HCT116 (cell line): ENCODE measurements around the gene NAT10. TPM values are rescaled to one million over a fixed set of nuclear protein-coding genes. Genes with fewer than 3 reads are reported as not detected.

ENCODE experiments used
- ATAC-seq: fragments of 200-7000 bp; cut with Tn5 transposase; 2 replicates; pipeline ENCODE4 v1.9.1; 2020; ENCODE audit warnings: mild to moderate bottlenecking, moderate library complexity
- BruUV-seq: library from RNA; stranded (reverse); fragments of 400-500 nt; replicated peaks from 2 replicates; lab custom pipeline; 2021; lab: Mats Ljungman, UMichigan
- CTCF ChIA-PET: fragments of 300-600 bp; sonication (Branson Sonifier 250); formaldehyde crosslinking; loops from one replicate; lab custom pipeline; 2021; ENCODE audit warnings: antibody characterized with exemption; lab: Charles Lee
- POLR2A ChIA-PET: fragments of 300-600, 350-600 bp; sonication (Branson Sonifier 250); formaldehyde crosslinking; loops from one replicate; lab custom pipeline; 2021; ENCODE audit warnings: antibody characterized with exemption; lab: Charles Lee
- RAD21 ChIA-PET, 2 experiments: fragments of 300-600 bp; sonication (Branson Sonifier 250); formaldehyde crosslinking; loops; one replicate each; lab custom pipeline; 2023; ENCODE audit warnings: low total read pairs in 2 of 2; ENCODE audit not compliant: uncharacterized antibody in 2 of 2, unreplicated experiment in 2 of 2, low non-redundant PET in 1 of 2; lab: Charles Lee
- DNase-seq: peaks from one replicate; pipeline ENCODE4 v3.0.0-alpha.2; 2010; ENCODE audit warnings: low read depth, low spot score
- H2AFZ ChIP-seq: fragments of 200-600 bp; shearing (Covaris generic), sonication (generic); 2 replicates; pipeline ENCODE4 v1.6.1; 2017; ENCODE audit warnings: low read depth, mixed run types, mixed read lengths, antibody characterized with exemption, low read length; ENCODE audit not compliant: poor library complexity, severe bottlenecking
- H3K27ac ChIP-seq: 2 replicates; pipeline ENCODE4 v1.5.1; 2012; ENCODE audit warnings: low read depth, low read length
- H3K27me3 ChIP-seq: fragments of 200-600 bp; sonication (generic); 2 replicates; pipeline ENCODE4 v1.6.1; 2016; ENCODE audit warnings: mixed run types, low read length, mixed read lengths; ENCODE audit not compliant: insufficient read depth
- H3K36me3 ChIP-seq, 2 experiments: fragments of 200-500 bp in 1 of 2; fragments of 200-600 bp in 1 of 2; sonication (Bioruptor generic) in 1 of 2; sonication (generic) in 1 of 2; 2 replicates each; pipeline versions ENCODE4 v1.5.1 to v1.6.1; 2014 to 2016; ENCODE audit warnings: low read length in 2 of 2, inconsistent platforms in 1 of 2, mixed read lengths in 1 of 2, mixed run types in 1 of 2; ENCODE audit not compliant: insufficient read depth in 2 of 2, control insufficient read depth in 1 of 2
- H3K4me1 ChIP-seq, 2 experiments: fragments of 200-600 bp in 1 of 2; sonication (generic) in 1 of 2; 2 replicates each; pipeline versions ENCODE4 v1.5.1 to v1.6.1; 2012 to 2017; ENCODE audit warnings: low read length in 2 of 2, inconsistent platforms in 1 of 2, mild to moderate bottlenecking in 1 of 2, mixed read lengths in 1 of 2, mixed run types in 1 of 2, moderate library complexity in 1 of 2; ENCODE audit not compliant: insufficient read depth in 2 of 2, control insufficient read depth in 1 of 2
- H3K4me2 ChIP-seq: fragments of 200-600 bp; sonication (generic); 2 replicates; pipeline ENCODE4 v1.6.1; 2017; ENCODE audit warnings: mixed run types, low read length, mixed read lengths
- H3K4me3 ChIP-seq, 2 experiments: fragments of 200-600 bp in 1 of 2; sonication (generic) in 1 of 2; replicated peaks in 1 of 2; 2 replicates each; pipeline ENCODE4 v1.5.1; 2011 to 2016; ENCODE audit warnings: low read length in 2 of 2, control low read depth in 1 of 2, low read depth in 1 of 2, mild to moderate bottlenecking in 1 of 2, mixed read lengths in 1 of 2, mixed run types in 1 of 2
- H3K79me2 ChIP-seq: fragments of 200-600 bp; sonication (generic); 2 replicates; pipeline ENCODE4 v1.6.1; 2017; ENCODE audit warnings: mild to moderate bottlenecking, mixed run types, low read length, moderate library complexity, mixed read lengths; ENCODE audit not compliant: insufficient read depth
- H3K9ac ChIP-seq: fragments of 200-600 bp; sonication (generic); 2 replicates; pipeline ENCODE4 v1.6.1; 2016; ENCODE audit warnings: low read length, mixed read lengths
- H3K9me2 ChIP-seq: fragments of 200-600 bp; sonication (generic), shearing (Covaris generic); 2 replicates; pipeline ENCODE4 v1.6.1; 2017; ENCODE audit warnings: mixed run types, mild to moderate bottlenecking, moderate library complexity; ENCODE audit not compliant: insufficient read depth
- H3K9me3 ChIP-seq, 2 experiments: fragments of 200-500 bp in 1 of 2; fragments of 200-600 bp in 1 of 2; sonication (Bioruptor generic) in 1 of 2; sonication (generic) in 1 of 2; 2 replicates each; pipeline ENCODE4 v1.6.1; 2014 to 2017; ENCODE audit warnings: low read length in 2 of 2, mixed read lengths in 2 of 2, inconsistent platforms in 1 of 2, low read depth in 1 of 2, mild to moderate bottlenecking in 1 of 2, mixed run types in 1 of 2, moderate library complexity in 1 of 2; ENCODE audit not compliant: control insufficient read depth in 1 of 2, insufficient read depth in 1 of 2
- H4K20me1 ChIP-seq: fragments of 200-600 bp; sonication (generic), shearing (Covaris generic); 2 replicates; pipeline ENCODE4 v1.6.1; 2017; ENCODE audit warnings: mixed run types, mild to moderate bottlenecking, moderate library complexity; ENCODE audit not compliant: insufficient read depth
- EGR1 ChIP-seq: IDR thresholded peaks from 2 replicates; pipeline ENCODE4 v1.6.1; 2012; ENCODE audit warnings: low read depth
- JUND ChIP-seq: IDR thresholded peaks from 2 replicates; pipeline ENCODE4 v1.6.1; 2012
- SIN3A ChIP-seq: IDR thresholded peaks from 2 replicates; pipeline ENCODE4 v1.6.1; 2012; ENCODE audit warnings: low read depth
- TCF7L2 ChIP-seq: IDR thresholded peaks from 2 replicates; pipeline ENCODE4 v1.7.0; 2011; ENCODE audit warnings: borderline replicate concordance, inconsistent platforms; ENCODE audit not compliant: insufficient read depth, insufficient read length; ENCODE audit errors: extremely low read depth
- ZNF274 ChIP-seq: fragments of 200-500 bp; sonication (Bioruptor generic); IDR thresholded peaks from 2 replicates; pipeline ENCODE4 v1.6.1; 2014; ENCODE audit warnings: mild to moderate bottlenecking, low read depth, low read length, inconsistent platforms
- intact Hi-C: fragments of 100-400 bp; cut with micrococcal nuclease; formaldehyde crosslinking; loops from 2 replicates; pipeline ENCODE4 v1.10.0; 2022
- total RNA-seq: library from RNA; stranded (reverse); gene quantifications from one replicate; pipeline ENCODE4 v1.2.1, GENCODE V29; 2021; ENCODE audit not compliant: unreplicated experiment
- TF ChIP-seq, protein P1 (sequence below): IDR thresholded peaks from 2 replicates; pipeline ENCODE4 v1.6.1; 2011; ENCODE audit warnings: mild to moderate bottlenecking, low read length, moderate library complexity; ENCODE audit not compliant: insufficient replicate concordance; ENCODE audit errors: extremely low read depth
- TF ChIP-seq, protein P2 (sequence below): IDR thresholded peaks from 2 replicates; pipeline ENCODE4 v1.6.1; 2012

The NAT10 gene
- total RNA-seq, 1 experiment from 2014 or later: 101 TPM

DNA sequence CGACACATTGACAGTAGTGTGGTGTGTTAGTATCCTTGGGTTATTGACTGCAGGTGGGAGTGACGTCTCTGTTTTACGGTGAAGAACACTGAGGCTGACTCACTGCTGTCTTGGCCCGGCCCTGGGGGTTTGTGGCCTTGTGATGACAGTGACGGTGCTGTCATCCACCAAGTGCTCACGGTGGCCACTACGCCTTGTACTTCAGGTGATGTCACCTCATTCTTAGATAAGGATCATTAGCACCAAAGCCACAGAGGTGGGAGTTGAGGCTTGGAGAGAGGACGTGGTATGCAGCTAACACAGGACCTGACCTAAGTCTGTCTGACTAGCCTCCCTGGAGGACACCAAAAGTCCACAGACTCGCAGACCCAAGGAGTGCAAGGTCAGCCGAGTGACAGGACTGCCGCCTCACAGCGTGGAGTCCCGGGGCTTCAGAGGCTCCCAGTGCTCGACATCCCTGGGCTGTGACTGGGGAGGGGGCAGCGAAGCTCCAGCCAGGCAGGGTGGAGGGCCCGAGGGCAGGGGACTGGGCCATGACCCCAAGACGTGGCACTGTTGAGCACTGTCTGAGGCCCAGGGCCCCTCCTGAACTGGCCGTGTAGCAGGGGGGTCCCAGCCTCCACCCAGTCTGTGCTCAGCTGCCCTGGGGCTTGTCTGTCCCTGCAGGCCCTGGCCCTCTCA is 56.5 kb downstream of the NAT10 start:
- Histone ChIP-seq H3K4me3 (no peak overlapping the region), H3K79me2 (no peaks in the 10 kb centered on the region), H3K4me1 (peaks cover 0 to 9% of the 10 kb centered on the region in 2 experiments; a peak in 2 of 4 replicates), H3K9me2 (no peaks in the 10 kb centered on the region), H3K9ac (no peak overlapping the region), H2AFZ (no peak overlapping the region), H3K4me2 (no peak overlapping the region), H3K36me3 (peaks cover 0 to 3% of the 10 kb centered on the region in 2 experiments; a peak in 1 of 4 replicates), H3K9me3 (no peaks in the 10 kb centered on the region)
- RAD21 ChIA-PET: no interaction called here
- DNase-seq: no peak
- intact Hi-C loops: no loop called here
- ATAC-seq: no peak
- no TSS peak for BruUV-seq
- TF ChIP-seq ZNF274: no peak
- no peak for TF ChIP-seq TCF7L2
- TF ChIP-seq, protein P1, sequence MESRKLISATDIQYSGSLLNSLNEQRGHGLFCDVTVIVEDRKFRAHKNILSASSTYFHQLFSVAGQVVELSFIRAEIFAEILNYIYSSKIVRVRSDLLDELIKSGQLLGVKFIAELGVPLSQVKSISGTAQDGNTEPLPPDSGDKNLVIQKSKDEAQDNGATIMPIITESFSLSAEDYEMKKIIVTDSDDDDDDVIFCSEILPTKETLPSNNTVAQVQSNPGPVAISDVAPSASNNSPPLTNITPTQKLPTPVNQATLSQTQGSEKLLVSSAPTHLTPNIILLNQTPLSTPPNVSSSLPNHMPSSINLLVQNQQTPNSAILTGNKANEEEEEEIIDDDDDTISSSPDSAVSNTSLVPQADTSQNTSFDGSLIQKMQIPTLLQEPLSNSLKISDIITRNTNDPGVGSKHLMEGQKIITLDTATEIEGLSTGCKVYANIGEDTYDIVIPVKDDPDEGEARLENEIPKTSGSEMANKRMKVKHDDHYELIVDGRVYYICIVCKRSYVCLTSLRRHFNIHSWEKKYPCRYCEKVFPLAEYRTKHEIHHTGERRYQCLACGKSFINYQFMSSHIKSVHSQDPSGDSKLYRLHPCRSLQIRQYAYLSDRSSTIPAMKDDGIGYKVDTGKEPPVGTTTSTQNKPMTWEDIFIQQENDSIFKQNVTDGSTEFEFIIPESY: no peak
- TF ChIP-seq, protein P2, sequence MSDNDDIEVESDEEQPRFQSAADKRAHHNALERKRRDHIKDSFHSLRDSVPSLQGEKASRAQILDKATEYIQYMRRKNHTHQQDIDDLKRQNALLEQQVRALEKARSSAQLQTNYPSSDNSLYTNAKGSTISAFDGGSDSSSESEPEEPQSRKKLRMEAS: no peak
- no peak for TF ChIP-seq EGR1
- TF ChIP-seq JUND: no peak
- TF ChIP-seq SIN3A: no peak
- TF ChIP-seq, all 23 proteins: peak for 0
- no peak overlapping the region for H3K27ac ChIP-seq
- CTCF ChIA-PET: no interaction called here
- POLR2A ChIA-PET: no interaction called here
- no peaks in the 10 kb centered on the region for H3K27me3 ChIP-seq
- no peaks in the 10 kb centered on the region for H4K20me1 ChIP-seq
